Measurements from ENCODE around the gene BLVRB. TPM values are rescaled to one million over a fixed set of nuclear protein-coding genes. Genes with fewer than 3 reads are reported as not detected.
A peak's percentile ranks its signal among the peaks of the same experiment; 100 is the strongest.

BLVRB gene
- polyA plus RNA-seq, 1 of the 3 experiments (the other 2 are of a cell fraction), result 85.9 TPM

- 2% methylated on average over 37 of the region's 41 CpGs for WGBS (ENCODE audit: low lambda C conversion rate)
- peak overlapping the region; percentile 96 for H3K4me2 ChIP-seq
- H3K9me3 ChIP-seq, result no peaks in the 10 kb centered on the region
- H3K27me3 ChIP-seq (ENCODE audit: insufficient read depth), result no peaks in the 10 kb centered on the region
- peak overlapping the region; percentile 99 for H2AFZ ChIP-seq (ENCODE audit: low read depth)
- H3K36me3 ChIP-seq (replicated peaks in 1 of 2; ENCODE audit: control insufficient read depth in 1 of 2, insufficient read depth in 2 of 2, low read length in 1 of 2), result no peaks in the 10 kb centered on the region
- ChIA-PET POLR2A (interaction anchor here (0.7 to 1.8 kb wide), 3 partner anchors 11 to 55 kb away, joined by 3 to 6 read pairs (median 4); partner anchors contain the start of genes C19orf47 and PLD3), CTCF (interaction anchor here (0.6 to 2.4 kb wide), 10 partner anchors 13 to 195 kb away, joined by 3 to 16 read pairs (median 4); partner anchors contain the start of genes SERTAD1 and SERTAD3)
- no peaks in the 10 kb centered on the region for H3K9me2 ChIP-seq
- no peaks in the 10 kb centered on the region for H3K79me2 ChIP-seq (ENCODE audit: insufficient read depth)
- TF ChIP-seq PBX3 (IDR thresholded peaks at IDR 0.05) (no peak), USF2 (IDR thresholded peaks at IDR 0.05; ENCODE audit: borderline replicate concordance, low read depth, low read length) (no peak), USF1 (IDR thresholded peaks at IDR 0.05; ENCODE audit: borderline replicate concordance, low read depth) (no peak), RCOR1 (IDR thresholded peaks at IDR 0.05; ENCODE audit: low read length) (peak; percentile 82), MAX (IDR thresholded peaks at IDR 0.05; ENCODE audit: low read depth) (0 out of 2 replicates have a peak, but pooled peaks have one; percentile 35), TAF1 (IDR thresholded peaks at IDR 0.05; ENCODE audit: borderline replicate concordance, low read depth, low read length) (no peak), TEAD4 (IDR thresholded peaks at IDR 0.05; ENCODE audit: borderline replicate concordance, insufficient read depth) (no peak), MEF2A (IDR thresholded peaks at IDR 0.05; ENCODE audit: borderline replicate concordance, low read depth) (no peak), POLR2AphosphoS5 (IDR thresholded peaks at IDR 0.05; ENCODE audit: low read depth, low read length) (peak; percentile 42; the same call in 1 of the 2 replicates)
- no peaks in the 10 kb centered on the region; a peak in 1 of 4 replicates for H3K4me1 ChIP-seq (ENCODE audit: control insufficient read depth in 1 of 2, insufficient read depth in 2 of 2, low read depth in 1 of 2, low read length in 1 of 2)
- peak; percentile 98 for DNase-seq
- peak overlapping the region; percentile 58 to 78; a peak in 3 of 4 replicates for H3K27ac ChIP-seq (ENCODE audit: low read depth in 2 of 2, low read length in 1 of 2)
- peak overlapping the region; percentile 55 to 80 for H3K4me3 ChIP-seq (ENCODE audit: low read depth in 2 of 2, low read length in 1 of 2)
- H3F3A ChIP-seq (replicated peaks; ENCODE audit: insufficient read depth), result peaks cover 3% of the 10 kb centered on the region
- no peaks in the 10 kb centered on the region for H4K20me1 ChIP-seq (ENCODE audit: insufficient read depth)
- H3K9ac ChIP-seq, result peak overlapping the region; percentile 75
Measured at GRCh38 chr19:40403262-40403984, 62.1 kb downstream of the BLVRB start.

GRCh38 chr19:40400559-40400958 is 65.0 kb downstream of the BLVRB start:
- Histone ChIP-seq H3K4me1 (ENCODE audit: control insufficient read depth in 1 of 2, insufficient read depth in 2 of 2, low read depth in 1 of 2, low read length in 1 of 2) (no peaks in the 10 kb centered on the region; a peak in 1 of 4 replicates), H3K4me3 (ENCODE audit: low read depth in 2 of 2, low read length in 1 of 2) (no peak overlapping the region), H3K27ac (ENCODE audit: low read depth in 2 of 2, low read length in 1 of 2) (no peak overlapping the region), H3K27me3 (ENCODE audit: insufficient read depth) (no peaks in the 10 kb centered on the region), H3F3A (replicated peaks; ENCODE audit: insufficient read depth) (peaks cover 3% of the 10 kb centered on the region), H3K79me2 (ENCODE audit: insufficient read depth) (no peaks in the 10 kb centered on the region), H3K36me3 (replicated peaks in 1 of 2; ENCODE audit: control insufficient read depth in 1 of 2, insufficient read depth in 2 of 2, low read length in 1 of 2) (no peaks in the 10 kb centered on the region), H3K4me2 (no peak overlapping the region), H3K9ac (no peak overlapping the region), H2AFZ (ENCODE audit: low read depth) (no peak overlapping the region), H3K9me2 (no peaks in the 10 kb centered on the region), H3K9me3 (no peaks in the 10 kb centered on the region), H4K20me1 (ENCODE audit: insufficient read depth) (no peaks in the 10 kb centered on the region)
- CTCF ChIA-PET, result interaction anchor here (0.9 kb wide), 1 partner anchor 26 kb away, joined by 4 read pairs; the partner anchor contains the start of gene SERTAD1
- 78% methylated on average over 3 of the region's 3 CpGs for WGBS (ENCODE audit: low lambda C conversion rate)
- POLR2A ChIA-PET, result no interaction called here
- no peak for DNase-seq
- TF ChIP-seq MEF2A (IDR thresholded peaks at IDR 0.05; ENCODE audit: borderline replicate concordance, low read depth) (no peak), GABPA (IDR thresholded peaks at IDR 0.05; ENCODE audit: low read depth) (no peak), GATA2 (CRISPR knock-in tag; IDR thresholded peaks at IDR 0.05) (no peak), CTCF (IDR thresholded peaks at IDR 0.05) (no peak), CHD2 (IDR thresholded peaks at IDR 0.05; ENCODE audit: low read length, partially characterized antibody) (no peak), RFX5 (IDR thresholded peaks at IDR 0.05; ENCODE audit: low read length) (no peak), NRF1 (IDR thresholded peaks at IDR 0.05; ENCODE audit: low read depth, low read length) (no peak), FOXJ3 (CRISPR knock-in tag; IDR thresholded peaks at IDR 0.05) (no peak), SMC3 (IDR thresholded peaks at IDR 0.05; ENCODE audit: low read depth, low read length) (no peak), PBX3 (IDR thresholded peaks at IDR 0.05) (no peak), EZH2phosphoT487 (IDR thresholded peaks at IDR 0.05; ENCODE audit: borderline replicate concordance, low read depth) (no peak), TCF12 (IDR thresholded peaks at IDR 0.05) (no peak), SIN3A (IDR thresholded peaks at IDR 0.05; ENCODE audit: borderline replicate concordance, low read depth, low read length) (no peak), ELF1 (IDR thresholded peaks at IDR 0.05) (no peak)

Measured in SK-N-SH (cell line).